KBM-7 (cell line): ENCODE results near the gene TUBG2.
A peak's percentile ranks its signal among the peaks of the same experiment; 100 is the strongest.

Experiments used
- DNase-seq: peaks from one replicate; pipeline ENCODE4 v3.0.0-alpha.2; 2015
- in situ Hi-C: fragments of 300-500 bp; cut with MboI; formaldehyde crosslinking; loops from 2 replicates; pipeline ENCODE4 v1.14.3; 2020; ENCODE audit warnings: low sequenced_read_pairs, low pct_unique_long_range_greater_than_20kb, mixed read lengths

The TUBG2 gene

DNA sequence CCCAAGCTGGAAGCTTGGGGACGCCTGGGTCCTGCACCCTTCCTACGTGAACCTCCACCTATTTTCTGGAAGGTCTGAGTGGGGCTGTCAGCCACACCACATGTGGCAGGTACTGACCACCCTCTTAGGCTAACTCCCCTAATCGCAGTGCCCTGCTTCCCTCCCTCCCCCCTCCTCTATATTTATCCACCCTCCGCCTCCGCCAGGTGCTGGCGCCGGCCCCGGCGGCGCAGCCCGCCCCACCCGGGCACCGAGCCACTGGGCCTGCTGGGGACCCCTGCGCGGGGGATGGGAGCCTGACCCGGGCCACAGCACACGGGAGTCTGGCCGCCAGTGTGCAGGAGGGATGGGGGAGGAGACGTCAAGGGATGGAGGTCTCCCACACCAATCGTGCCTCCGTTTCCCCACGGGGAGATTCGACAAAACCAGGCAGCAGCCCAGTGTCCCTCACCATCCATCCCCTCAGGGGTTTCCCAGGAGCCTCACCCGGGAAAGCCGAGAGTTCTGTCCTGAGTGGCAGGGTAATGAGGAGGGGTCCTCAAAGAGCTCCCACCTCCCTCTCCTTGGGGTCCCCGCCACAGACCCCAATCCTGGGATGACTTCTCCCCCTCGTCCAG is 16.4 kb downstream of the TUBG2 start:
- in situ Hi-C loops = no loop called here
- DNase-seq = no peak

DNA sequence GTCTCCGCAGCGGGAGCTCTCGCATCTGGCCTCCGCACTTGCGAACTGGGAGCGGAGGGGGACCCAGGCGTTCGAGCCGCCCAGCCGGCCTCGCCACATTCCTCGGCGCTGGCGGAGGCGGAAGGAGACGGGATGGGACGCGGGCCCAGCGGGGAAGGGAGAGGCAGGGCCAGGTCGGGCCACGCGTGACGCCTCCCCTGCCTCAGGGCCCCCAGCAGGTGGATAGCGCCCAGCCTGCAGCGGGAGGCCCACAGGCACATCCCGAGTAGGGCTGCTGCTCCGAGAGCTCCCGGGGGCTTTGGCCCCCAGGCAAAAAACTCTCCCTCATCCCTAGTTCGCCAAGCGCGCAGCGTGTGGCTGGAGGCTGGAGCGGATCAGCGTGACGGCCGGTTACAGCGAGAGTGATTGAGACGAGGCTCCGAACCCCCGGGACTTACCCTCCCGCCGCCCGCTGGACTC is 16.9 kb downstream of the TUBG2 start:
- DNase-seq = peak; percentile 43
- in situ Hi-C loops = no loop called here

DNA sequence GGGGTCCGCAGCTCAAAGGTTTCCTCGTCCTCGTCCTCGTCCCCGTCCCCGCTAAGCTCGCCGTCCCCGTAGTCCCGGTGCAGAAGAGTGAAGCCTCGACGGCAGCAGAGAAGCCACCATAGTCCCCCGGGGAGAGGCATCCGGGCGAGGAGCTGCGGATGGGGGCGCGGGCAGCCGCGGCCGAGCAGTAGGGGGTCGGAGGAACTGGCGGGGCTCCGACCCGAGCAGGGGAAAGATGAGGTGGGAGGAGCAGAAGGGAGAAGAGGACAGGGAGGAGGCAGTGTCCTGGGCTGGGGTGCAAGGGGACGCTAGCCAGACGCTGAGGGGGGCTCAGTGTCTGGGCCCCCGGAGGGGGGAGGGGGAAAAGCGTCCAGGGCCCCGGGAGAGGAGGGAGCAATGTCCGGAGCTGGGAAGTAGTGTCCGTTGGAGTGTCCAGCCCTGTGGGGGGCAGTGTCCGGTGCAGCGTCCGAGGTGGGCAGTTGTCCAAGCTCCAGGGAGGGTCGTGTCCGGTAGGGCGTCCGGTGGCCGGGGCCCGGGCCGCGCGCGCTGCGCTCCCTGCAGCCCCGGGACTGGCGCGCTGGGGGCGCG is 17.4 kb downstream of the TUBG2 start, which contains the start of gene PLEKHH3:
Gene PLEKHH3 (minus strand): TSS at position 571 of the 588 bp plus-strand sequence. CDS start 431 bp downstream, at position 140.
- peak; percentile 55 for DNase-seq
- in situ Hi-C loops = no loop called here

DNA sequence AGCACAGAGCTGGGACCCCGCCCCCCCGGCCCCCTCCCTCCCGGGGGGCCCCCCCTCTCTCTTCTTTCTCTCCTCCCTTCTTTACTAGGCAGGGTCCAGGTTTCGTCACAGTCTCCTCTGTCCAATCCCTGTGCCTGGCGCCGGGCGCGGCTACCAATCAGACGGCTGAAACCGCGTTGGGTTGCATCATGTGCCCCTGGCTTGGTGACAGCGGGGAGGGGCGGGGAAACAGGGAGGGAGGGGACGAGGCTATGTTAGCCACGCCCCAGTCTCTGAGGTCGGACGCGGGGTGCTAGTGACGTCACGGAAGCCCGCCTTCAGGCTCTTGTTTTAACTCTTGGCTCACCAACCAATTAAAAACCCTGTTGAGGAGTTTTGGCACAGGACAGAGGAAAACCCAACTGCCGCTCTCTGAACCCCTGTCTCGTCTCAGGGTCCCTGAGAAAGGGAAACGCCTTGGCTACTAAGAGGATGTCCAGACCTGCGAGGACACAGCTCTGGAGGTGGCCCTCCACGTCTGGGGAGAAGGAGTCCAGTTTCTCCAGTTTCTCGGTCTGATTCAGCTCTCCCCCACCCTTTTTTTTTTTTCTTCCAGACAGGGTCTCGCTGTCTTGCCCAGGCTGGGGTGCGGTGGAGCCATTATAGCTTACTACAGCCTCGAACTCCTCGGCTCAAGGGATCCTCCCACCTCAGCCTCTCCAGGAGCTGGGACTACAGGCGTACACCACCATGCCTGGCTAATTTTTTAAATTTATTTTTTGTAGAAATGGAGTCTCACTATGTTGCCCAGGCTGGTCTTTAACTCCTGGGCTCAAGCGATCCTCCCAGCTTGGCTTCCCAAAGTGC is 18.2 kb downstream of the TUBG2 start:
- in situ Hi-C loops = no loop called here
- DNase-seq = peak; percentile 99

DNA sequence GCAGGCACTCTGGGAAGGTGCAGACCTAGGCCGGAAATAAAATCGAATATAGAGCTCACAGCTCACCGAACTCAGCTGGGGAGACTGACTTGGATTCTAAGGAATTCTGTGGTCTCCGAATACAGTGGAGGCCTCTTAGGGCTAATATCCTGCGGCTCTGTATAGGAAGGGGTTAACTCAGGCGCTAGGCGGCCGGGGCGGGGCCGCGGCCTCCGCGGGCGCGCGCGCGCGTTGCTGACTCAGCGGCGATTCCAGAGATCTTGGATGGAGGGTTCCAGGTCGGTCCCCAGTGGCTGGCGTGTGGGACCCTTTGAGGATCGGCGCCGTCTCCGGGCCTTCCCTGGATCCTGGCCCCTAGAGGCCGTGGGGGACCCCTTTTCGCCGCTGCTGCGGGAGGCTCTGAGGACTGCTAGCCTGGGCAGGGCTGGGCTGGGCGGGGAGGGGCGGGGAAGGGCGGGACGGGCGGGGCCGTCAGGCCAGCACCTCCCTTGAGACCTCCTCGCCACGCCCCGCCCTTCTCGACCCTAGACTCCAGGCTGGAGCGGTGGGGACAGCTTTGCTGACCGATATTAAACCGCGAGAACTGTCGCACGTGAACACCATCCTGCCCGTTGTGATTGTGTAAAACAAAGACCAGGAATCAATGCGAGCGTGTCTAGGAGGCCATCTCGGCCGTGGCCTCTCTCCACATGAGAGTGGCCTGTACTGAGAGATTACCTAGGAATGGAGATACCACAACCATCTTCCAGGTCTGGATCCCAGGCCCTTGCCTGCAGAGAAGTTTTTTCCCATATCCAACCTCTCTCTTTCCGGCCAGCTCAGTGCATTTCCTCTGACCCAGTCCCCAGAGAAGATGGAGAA is 19.1 kb downstream of the TUBG2 start:
- in situ Hi-C loops = no loop called here
- peak; percentile 92 for DNase-seq

DNA sequence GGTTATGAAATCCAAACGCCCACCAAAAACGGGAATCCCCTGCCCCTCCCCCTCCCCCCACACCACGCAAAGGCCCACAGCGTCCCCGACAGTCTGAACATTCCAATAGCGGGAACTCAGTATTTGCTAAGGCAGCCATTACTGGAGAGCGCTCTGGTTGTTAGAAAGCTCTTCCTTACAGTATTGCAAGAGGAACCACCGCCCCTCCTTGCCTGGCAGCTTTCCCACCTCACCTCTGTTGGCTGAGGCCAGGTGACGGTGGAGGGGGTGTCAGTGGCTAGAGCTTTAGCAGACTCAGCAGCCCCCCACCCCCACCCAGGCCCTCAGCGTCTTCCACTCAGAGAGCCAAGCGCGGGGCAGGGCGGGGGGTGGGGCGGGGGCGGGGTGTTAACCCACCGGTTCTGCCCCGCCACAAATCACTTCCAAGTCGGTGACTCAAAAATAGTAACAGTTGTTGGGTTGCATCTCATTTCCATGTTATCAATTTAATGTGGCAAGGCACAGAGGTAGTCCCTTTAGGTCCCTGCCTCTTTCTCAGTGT is 19.9 kb downstream of the TUBG2 start:
- in situ Hi-C loops = no loop called here

DNA sequence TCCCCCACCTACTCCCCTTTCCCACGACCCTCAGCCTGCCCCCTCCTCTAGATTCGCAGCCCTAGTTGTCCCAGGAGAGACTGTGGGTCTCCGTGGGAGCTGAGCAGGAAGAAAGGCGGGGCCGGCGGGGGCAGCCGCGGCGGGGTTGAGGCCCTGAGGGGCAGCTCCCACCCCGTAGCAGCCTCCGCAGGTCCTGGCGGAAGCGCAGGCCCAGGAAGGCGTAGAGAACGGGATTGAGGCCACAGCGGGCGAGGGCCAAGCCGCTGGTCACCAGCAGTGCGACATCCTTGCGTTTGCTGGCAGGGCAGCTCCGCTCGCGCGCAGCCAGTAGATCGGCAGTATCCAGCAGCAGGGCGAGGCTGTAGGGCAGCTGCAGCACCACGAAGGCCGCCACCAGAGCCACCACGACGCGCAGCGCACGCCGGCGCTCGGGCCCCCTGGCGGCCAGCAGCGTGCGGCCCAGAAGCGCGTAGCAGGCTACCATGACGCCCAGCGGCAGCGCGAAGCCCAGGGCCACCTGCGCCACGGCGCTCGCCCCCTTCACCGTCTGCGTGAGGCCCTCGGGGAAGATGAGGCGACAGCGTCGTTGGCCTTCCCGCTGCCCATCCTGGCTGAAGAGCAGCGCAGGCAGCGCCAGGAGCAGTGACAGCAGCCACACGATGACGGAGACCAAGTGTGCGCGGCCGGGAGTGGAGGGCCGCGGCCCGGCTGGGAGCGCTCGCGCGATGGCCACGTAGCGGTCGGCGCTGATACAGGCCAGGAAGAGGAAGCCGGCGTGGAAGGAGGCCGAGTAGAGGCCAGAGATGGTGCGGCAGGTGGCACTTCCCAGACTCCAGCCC is 20.6 kb downstream of the TUBG2 start:
- DNase-seq = peak; percentile 85
- in situ Hi-C loops = no loop called here

More for the DNA sequence above, 19.9 kb downstream of the TUBG2 start:
- DNase-seq = peak; percentile 53

DNA sequence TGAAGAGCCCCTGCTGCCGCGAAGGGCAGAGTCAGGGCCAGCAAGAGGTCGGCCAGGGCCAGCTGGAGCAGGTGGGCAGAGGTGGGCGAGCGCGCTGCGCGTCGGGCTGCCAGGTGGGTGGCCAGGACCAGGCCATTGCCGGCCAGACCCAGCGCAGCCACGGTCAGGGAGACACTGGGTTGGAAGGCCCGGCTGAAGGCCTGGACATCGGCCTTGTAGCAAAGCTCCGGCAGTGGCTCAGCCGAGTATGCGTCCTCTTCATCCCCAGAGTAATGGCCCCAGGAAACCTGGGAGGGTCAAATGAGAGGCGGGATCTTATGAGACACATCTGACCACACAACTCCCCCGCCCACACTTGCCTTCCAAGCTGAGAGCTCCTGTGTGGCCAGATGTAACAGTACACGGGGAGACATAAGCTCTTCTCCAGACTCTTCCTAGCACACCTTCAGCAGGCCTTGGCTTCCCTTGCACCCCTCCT is 21.3 kb downstream of the TUBG2 start:
- peak; percentile 13 for DNase-seq
- in situ Hi-C loops = no loop called here

DNA sequence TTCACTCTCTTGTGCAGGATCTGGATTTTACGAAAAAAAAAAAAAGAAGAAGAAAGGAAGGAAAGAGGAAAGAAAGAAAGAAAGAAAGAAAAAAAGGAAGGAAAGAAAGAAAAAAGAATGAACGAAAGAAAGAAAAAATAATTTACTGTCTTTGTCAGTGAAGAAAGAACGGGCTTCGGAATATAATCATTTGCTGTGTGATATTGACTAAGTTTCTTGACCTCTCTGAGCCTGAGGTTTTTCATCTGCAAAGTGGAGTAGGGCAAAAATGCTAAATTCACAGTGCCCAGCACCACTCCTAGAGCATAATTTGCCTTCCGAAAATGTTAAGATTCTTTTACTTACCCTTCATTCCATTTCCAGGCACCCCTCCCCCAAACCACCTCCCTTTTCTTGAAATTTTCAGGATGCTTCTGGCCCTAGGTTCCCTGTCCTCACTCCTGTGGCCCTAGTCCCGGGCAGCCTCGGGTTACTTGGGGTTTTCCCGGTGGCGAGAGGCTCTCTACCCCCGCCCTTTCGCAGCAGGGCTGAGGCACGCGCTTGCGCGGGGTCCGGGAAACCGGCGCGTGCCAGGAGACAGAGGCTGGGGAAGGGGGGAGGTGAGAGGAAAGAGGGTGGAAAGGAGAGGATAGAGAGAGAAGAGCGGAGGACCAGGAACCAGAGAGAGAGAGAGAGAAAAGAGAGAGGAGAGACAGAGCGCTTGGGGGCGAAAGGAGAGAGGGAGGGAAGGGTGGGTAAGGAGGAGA is 23.1 kb downstream of the TUBG2 start, which contains the start of gene CNTNAP1:
Gene CNTNAP1 (plus strand): TSS at position 556 of the 746 bp plus-strand sequence. CDS start 299 bp downstream, outside the sequence.
- in situ Hi-C loops = no loop called here
- DNase-seq = peak; percentile 60

DNA sequence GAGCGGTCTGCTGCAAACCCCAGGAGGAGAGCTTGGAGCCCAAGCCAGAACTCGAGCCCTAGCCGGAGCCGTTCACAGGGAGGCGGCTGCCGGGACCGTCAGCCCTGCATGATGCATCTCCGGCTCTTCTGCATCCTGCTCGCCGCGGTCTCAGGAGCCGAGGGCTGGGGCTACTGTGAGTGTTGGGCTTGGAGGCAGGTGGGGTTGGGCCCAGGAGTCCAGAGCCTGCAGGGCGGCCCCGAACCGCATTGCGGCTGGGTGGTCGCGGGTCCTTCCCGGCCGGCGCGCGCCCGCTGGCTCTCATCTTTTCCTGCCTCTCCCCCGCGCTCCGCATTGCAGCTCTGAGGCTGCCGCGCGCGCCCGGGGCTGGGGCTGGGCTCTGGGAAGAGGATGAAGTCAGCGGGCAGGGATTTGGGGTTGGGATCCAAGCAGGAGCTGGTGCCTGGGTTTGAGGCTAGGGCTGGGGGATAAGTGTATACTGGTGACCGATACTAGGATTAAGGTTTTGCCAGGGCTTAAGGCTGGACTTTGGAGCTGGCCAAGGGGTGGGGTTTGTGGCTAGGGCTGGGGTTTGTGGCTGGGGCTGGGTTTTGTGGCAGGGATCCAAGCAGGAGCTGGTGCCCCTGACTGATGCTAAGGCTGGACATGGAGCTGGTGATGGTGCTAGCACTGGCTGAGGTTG is 23.8 kb downstream of the TUBG2 start:
- peak; percentile 44 for DNase-seq
- in situ Hi-C loops = no loop called here

DNA sequence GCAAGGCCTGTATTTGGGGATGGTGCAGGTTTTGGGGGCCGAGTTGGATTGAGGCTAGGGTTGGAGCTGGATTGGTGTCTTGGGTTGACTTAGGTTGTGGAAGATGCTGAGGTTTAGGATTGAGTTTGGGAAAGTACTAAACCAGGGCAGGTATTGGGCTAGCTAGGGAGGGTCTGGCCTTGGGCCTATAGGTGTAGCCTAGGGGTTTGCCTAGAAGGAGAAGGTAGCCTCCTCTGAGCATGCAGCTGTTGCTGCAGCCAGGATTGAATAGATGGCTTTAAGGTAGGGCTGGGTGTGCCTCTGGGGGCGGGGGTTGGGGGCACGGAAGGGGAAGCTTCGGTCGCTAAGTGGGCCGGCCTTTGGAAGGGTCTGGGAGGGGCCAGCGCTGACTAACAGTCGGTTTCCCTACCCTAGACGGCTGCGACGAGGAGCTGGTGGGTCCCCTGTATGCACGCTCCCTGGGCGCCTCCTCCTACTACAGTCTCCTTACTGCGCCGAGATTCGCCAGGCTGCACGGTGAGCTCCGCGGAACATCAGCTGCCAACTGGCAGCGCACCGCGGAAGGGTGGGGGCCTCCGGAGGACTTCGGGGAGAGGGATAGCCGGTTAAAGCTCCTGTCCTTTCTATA is 24.4 kb downstream of the TUBG2 start:
- no peak for DNase-seq
- in situ Hi-C loops = no loop called here

DNA sequence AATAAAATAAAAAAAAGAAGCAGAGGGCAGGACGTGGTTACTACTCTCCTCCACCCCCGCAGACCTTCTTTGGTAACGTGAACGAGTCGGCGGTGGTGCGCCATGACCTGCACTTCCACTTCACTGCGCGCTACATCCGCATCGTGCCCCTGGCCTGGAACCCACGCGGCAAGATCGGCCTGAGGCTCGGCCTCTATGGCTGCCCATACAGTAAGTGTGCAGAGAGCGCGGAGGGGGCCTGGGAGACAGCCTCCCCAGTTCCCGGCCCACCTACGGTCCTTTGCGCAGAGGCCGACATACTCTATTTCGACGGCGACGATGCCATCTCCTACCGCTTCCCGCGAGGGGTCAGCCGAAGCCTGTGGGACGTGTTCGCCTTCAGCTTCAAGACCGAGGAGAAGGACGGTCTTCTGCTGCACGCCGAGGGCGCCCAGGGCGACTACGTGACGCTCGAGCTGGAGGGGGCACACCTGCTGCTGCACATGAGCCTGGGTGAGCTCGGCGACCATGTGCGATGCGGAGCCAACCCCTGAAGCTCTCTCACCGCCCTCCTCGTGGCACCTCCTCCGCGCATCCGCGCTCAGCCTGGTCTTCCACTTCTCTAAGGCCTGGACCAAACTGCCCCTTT is 26.0 kb downstream of the TUBG2 start:
- in situ Hi-C loops = no loop called here
- no peak for DNase-seq

DNA sequence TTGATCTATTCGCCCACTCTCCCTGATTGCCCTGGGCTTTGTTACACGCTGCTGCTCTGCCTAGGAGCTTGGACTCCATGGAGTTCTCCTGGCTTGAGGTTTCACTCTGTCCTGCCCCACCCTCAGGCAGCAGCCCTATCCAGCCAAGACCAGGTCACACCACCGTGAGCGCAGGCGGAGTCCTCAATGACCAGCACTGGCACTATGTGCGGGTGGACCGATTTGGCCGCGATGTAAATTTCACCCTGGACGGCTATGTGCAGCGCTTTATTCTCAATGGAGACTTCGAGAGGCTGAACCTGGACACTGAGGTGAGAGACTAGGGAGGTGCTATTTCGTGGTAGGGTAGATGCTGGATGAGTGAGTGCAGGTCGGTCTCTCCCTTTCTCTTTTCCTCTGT is 26.7 kb downstream of the TUBG2 start:
- DNase-seq = no peak
- in situ Hi-C loops = no loop called here

DNA sequence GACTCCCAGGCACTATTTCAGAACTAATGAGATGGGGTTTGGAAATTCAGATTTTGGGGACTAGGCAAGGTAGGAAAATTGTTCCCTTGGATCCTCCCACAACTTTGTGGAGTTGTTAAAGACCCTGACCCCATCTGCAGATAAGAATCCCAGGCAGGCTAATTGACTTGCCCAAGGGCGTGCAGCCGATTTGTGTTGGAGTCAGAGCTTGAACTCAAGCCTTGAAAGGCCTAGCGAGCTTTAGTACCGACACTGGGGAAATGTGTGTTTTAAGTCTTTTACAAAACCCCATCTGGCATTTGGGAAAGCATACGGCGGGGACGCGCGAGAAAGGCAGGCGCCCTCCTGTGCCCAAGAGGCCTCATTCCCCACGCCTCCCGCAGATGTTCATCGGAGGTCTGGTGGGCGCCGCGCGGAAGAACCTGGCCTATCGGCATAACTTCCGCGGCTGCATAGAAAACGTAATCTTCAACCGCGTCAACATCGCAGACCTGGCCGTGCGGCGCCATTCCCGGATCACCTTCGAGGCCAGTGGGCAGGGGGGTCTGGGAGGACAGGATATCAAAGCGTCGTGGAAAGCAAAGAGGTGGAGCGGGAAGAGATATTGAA is 27.5 kb downstream of the TUBG2 start:
- DNase-seq = no peak
- in situ Hi-C loops = no loop called here

DNA sequence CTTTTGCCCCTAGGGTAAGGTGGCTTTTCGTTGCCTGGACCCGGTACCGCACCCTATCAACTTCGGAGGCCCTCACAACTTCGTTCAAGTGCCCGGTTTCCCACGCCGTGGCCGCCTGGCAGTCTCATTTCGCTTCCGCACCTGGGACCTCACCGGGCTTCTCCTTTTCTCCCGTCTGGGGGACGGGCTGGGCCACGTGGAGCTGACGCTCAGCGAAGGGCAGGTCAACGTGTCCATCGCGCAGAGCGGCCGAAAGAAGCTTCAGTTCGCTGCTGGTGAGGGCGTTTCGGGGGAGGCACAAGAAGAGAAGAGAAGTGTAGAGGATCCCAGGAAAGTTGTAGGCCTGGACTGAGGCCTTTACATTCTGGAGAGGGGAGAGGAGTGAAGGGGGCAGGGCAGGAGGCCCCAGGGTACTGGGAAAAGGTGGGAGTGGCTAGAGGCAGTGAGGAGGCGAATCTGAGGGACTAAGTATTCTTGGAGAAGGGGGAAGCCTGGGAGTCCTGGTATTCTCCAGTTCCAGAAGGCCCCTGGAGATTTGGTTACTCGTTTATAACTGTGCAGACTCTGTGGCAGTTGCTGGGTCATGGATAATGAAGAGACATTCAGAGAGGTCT is 28.7 kb downstream of the TUBG2 start:
- no peak for DNase-seq
- in situ Hi-C loops = no loop called here
